Neutrophil (primary cell): Measurements from ENCODE around the gene MXD3.

Experiments
- H3K27ac ChIP-seq: fragments of 200-600 bp; sonication (generic); 2 replicates; pipeline ENCODE4 v1.5.1; 2016; ENCODE audit warnings: mild to moderate bottlenecking, moderate library complexity
- H3K27me3 ChIP-seq: fragments of 200-600 bp; sonication (generic); 2 replicates; pipeline ENCODE4 v1.6.0; 2016; ENCODE audit warnings: mild to moderate bottlenecking
- H3K36me3 ChIP-seq: fragments of 200-600 bp; sonication (generic); 2 replicates; pipeline ENCODE4 v1.5.1; 2017
- H3K4me1 ChIP-seq, 2 experiments: fragments of 200-600 bp in 1 of 2; sonication (generic) in 1 of 2; 1 replicate in 1 of 2; 2 replicates in 1 of 2; pipeline versions ENCODE4 v1.5.1 to v1.6.1; 2013 to 2016; ENCODE audit warnings: low read depth in 1 of 2, low read length in 1 of 2, mild to moderate bottlenecking in 1 of 2, moderate library complexity in 1 of 2; ENCODE audit not compliant: control insufficient read depth in 1 of 2, insufficient read depth in 1 of 2
- H3K4me3 ChIP-seq, 2 experiments: fragments of 200-600 bp in 1 of 2; sonication (generic) in 1 of 2; 1 replicate in 1 of 2; 2 replicates in 1 of 2; pipeline ENCODE4 v1.5.1; 2013 to 2016; ENCODE audit warnings: low read depth in 1 of 2, low read length in 1 of 2, mild to moderate bottlenecking in 1 of 2, moderate library complexity in 1 of 2
- H3K9me3 ChIP-seq: fragments of 200-600 bp; sonication (generic); 2 replicates; pipeline ENCODE4 v1.5.1; 2016
- TF ChIP-seq, protein P1 (sequence below): fragments of 200-600 bp; sonication (generic); IDR thresholded peaks from 2 replicates; pipeline ENCODE4 v1.5.1; 2016; ENCODE audit warnings: antibody characterized with exemption

The MXD3 gene

GRCh38 chr5:177320879-177321278, 9.2 kb upstream of the MXD3 start:
- Histone ChIP-seq H3K36me3 (no peaks in the 10 kb centered on the region), H3K27ac (peak overlapping the region; percentile 74), H3K9me3 (no peaks in the 10 kb centered on the region), H3K4me1 (peaks cover 43 to 48% of the 10 kb centered on the region in 2 experiments), H3K4me3 (no peak overlapping the region), H3K27me3 (no peaks in the 10 kb centered on the region)
- TF ChIP-seq, protein P1, sequence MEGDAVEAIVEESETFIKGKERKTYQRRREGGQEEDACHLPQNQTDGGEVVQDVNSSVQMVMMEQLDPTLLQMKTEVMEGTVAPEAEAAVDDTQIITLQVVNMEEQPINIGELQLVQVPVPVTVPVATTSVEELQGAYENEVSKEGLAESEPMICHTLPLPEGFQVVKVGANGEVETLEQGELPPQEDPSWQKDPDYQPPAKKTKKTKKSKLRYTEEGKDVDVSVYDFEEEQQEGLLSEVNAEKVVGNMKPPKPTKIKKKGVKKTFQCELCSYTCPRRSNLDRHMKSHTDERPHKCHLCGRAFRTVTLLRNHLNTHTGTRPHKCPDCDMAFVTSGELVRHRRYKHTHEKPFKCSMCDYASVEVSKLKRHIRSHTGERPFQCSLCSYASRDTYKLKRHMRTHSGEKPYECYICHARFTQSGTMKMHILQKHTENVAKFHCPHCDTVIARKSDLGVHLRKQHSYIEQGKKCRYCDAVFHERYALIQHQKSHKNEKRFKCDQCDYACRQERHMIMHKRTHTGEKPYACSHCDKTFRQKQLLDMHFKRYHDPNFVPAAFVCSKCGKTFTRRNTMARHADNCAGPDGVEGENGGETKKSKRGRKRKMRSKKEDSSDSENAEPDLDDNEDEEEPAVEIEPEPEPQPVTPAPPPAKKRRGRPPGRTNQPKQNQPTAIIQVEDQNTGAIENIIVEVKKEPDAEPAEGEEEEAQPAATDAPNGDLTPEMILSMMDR = no peak

GRCh38 chr5:177319913-177320588, 8.4 kb upstream of the MXD3 start:
- Histone ChIP-seq H3K27me3 (no peaks in the 10 kb centered on the region), H3K27ac (peak overlapping the region; percentile 74), H3K36me3 (no peaks in the 10 kb centered on the region), H3K4me3 (peak overlapping the region in 1 of 2 experiments; percentile 42), H3K4me1 (peaks cover 43 to 48% of the 10 kb centered on the region in 2 experiments), H3K9me3 (no peaks in the 10 kb centered on the region)
- TF ChIP-seq, protein P1 = no peak

- Histone ChIP-seq H3K36me3 (no peaks in the 10 kb centered on the region), H3K4me1 (peaks cover 46 to 48% of the 10 kb centered on the region in 2 experiments), H3K4me3 (no peak overlapping the region), H3K27ac (peak overlapping the region; percentile 8), H3K27me3 (no peaks in the 10 kb centered on the region), H3K9me3 (no peaks in the 10 kb centered on the region)
- TF ChIP-seq, protein P1 = peak; percentile 91
Measured at GRCh38 chr5:177317959-177318377, 6.3 kb upstream of the MXD3 start.

DNA sequence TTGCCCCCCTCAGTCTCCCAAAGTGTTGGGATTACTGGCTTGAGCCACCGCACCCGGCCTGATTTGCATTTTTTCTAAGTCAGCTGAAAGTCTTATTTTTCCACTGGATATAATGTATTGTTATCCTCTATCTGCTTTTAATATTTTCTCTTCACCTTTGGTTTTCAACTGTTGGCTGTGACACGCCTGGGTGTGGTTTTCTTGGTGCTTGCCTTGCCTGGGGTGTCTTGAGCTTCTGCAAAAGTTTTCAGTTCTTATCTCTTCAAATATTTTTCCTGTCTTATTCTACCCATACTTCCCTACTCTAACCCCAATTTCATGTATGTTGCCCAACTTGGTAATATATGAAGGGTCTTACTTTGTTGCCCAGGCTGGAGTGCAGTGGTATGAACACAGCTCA, 4.3 kb upstream of the MXD3 start:
- TF ChIP-seq, protein P1 = no peak
- no peaks in the 10 kb centered on the region for H3K9me3 ChIP-seq
- no peaks in the 10 kb centered on the region for H3K36me3 ChIP-seq
- H3K4me1 ChIP-seq = peaks cover 61 to 64% of the 10 kb centered on the region in 2 experiments
- H3K27me3 ChIP-seq = no peaks in the 10 kb centered on the region
- H3K4me3 ChIP-seq = no peak overlapping the region
- no peak overlapping the region for H3K27ac ChIP-seq

- H3K27me3 ChIP-seq = no peaks in the 10 kb centered on the region
- no peaks in the 10 kb centered on the region for H3K36me3 ChIP-seq
- no peaks in the 10 kb centered on the region for H3K9me3 ChIP-seq
- H3K4me1 ChIP-seq = peaks cover 61 to 64% of the 10 kb centered on the region in 2 experiments
- no peak overlapping the region for H3K4me3 ChIP-seq
- TF ChIP-seq, protein P1 = no peak
- no peak overlapping the region for H3K27ac ChIP-seq
Measured at GRCh38 chr5:177315411-177315810, 3.7 kb upstream of the MXD3 start.
